ENCODE measurements around the gene GARNL3. TPM values are rescaled to one million over a fixed set of nuclear protein-coding genes. Genes with fewer than 3 reads are reported as not detected.
A peak's percentile ranks its signal among the peaks of the same experiment; 100 is the strongest.

Gene GARNL3
- total RNA-seq, 4 donors from 2014 or later, result 28.4 to 59.7 (median 39.1) TPM

GRCh38 chr9:127319366-127320114, 55.0 kb downstream of the GARNL3 start:
- Histone ChIP-seq H3K27ac (peak overlapping the region in 1 of 4 donors; percentile 10), H3K9me3 (no peaks in the 10 kb centered on the region), H3K4me3 (no peak overlapping the region), H3K36me3 (peaks cover 0 to 50% (median 0%) of the 10 kb centered on the region in 3 donors), H3K4me1 (peaks cover 0 to 6% (median 3%) of the 10 kb centered on the region in 4 donors), H3K27me3 (no peaks in the 10 kb centered on the region)
- TF ChIP-seq CTCF (IDR thresholded peaks at IDR 0.05), result no peak
- TF ChIP-seq EP300 (IDR thresholded peaks at IDR 0.05), result no peak
- TF ChIP-seq POLR2A (IDR thresholded peaks at IDR 0.05), result no peak
- 59 to 63% methylated on average over 2 of the region's 2 CpGs for WGBS, 2 donors
- DNase-seq (ENCODE audit: low spot score in 2 of 2), result no peak

DNA sequence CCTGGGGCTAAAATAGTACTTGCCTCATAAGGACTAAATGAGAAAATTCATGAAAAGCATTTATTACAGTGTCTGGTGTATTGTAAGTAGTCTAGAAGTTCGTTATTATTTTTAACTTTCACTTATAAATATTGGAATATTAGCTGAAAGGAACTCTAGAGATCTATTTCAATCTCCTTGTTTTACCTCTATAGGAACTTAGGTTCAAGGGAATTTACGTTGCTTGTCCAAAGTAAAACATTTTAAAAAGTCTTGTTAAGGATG, 55.5 kb downstream of the GARNL3 start:
- Histone ChIP-seq H3K9me3 (no peaks in the 10 kb centered on the region), H3K27ac (no peak overlapping the region), H3K4me1 (peaks cover 0 to 6% (median 3%) of the 10 kb centered on the region in 4 donors), H3K36me3 (peaks cover 0 to 48% (median 0%) of the 10 kb centered on the region in 3 donors), H3K27me3 (no peaks in the 10 kb centered on the region), H3K4me3 (no peak overlapping the region)
- 78% methylated on average over 2 of the region's 2 CpGs for WGBS, 2 donors
- DNase-seq (ENCODE audit: low spot score in 2 of 2), result no peak
- TF ChIP-seq POLR2A (IDR thresholded peaks at IDR 0.05) (no peak), EP300 (IDR thresholded peaks at IDR 0.05) (no peak), CTCF (IDR thresholded peaks at IDR 0.05) (no peak)

DNA sequence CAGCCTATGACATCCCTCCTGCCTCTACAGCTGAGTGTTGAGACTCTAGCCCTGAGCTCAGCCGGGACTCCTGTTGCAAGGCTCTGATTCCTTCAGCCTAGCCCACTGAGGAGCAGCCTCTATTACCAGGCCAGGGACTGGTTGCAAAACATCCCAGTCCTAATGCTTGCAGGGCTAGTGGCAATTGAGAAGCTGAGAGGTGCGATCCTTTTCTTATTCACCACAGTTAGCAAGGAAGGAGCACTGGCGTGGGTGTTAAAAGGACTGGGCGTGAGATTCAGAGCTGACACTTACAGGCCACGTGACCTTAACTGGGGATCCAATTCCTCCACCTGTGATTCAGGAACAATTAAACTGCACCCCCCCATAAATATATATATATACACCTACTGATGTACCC, 58.8 kb downstream of the GARNL3 start:
- H3K36me3 ChIP-seq, result peaks cover 0 to 47% (median 0%) of the 10 kb centered on the region in 3 donors
- 83 to 92% methylated on average over 5 of the region's 5 CpGs for WGBS, 2 donors
- H3K27ac ChIP-seq, result no peak overlapping the region
- DNase-seq (ENCODE audit: low spot score in 2 of 2), result no peak
- no peak for TF ChIP-seq POLR2A (IDR thresholded peaks at IDR 0.05)
- no peak for TF ChIP-seq EP300 (IDR thresholded peaks at IDR 0.05)
- no peak for TF ChIP-seq CTCF (IDR thresholded peaks at IDR 0.05)
- H3K9me3 ChIP-seq, result no peaks in the 10 kb centered on the region
- no peak overlapping the region for H3K4me3 ChIP-seq
- H3K4me1 ChIP-seq, result peaks cover 0 to 6% (median 3%) of the 10 kb centered on the region in 4 donors
- H3K27me3 ChIP-seq, result no peaks in the 10 kb centered on the region

DNA sequence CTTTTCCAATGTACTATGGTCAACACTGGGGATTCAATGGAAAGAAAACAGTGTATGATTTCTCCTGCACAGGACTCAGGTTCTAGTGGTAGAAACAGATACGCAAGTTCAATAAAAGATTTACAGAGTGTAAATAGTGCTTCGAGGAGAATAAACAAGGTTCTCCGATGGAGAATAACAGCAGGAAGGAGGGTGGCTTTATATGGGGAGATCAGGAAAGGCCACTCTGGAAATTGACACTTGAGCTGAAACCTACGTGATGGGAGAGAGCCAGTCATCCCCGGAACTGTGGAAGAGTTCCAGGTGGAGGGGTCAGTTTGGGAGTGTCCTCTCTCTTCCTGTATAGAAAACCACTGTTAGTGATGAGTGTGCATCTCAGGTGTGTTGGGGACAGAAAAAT, 65.9 kb downstream of the GARNL3 start:
- 82% methylated on average over 5 of the region's 5 CpGs for WGBS, 2 donors
- no peak overlapping the region for H3K27ac ChIP-seq
- peaks cover 0 to 26% (median 13%) of the 10 kb centered on the region in 4 donors for H3K4me1 ChIP-seq
- no peak overlapping the region for H3K4me3 ChIP-seq
- peaks cover 0 to 31% (median 0%) of the 10 kb centered on the region in 3 donors for H3K36me3 ChIP-seq
- no peaks in the 10 kb centered on the region for H3K27me3 ChIP-seq
- TF ChIP-seq EP300 (IDR thresholded peaks at IDR 0.05) (no peak), POLR2A (IDR thresholded peaks at IDR 0.05) (no peak), CTCF (IDR thresholded peaks at IDR 0.05) (no peak)
- no peak for DNase-seq (ENCODE audit: low spot score in 2 of 2)
- no peaks in the 10 kb centered on the region for H3K9me3 ChIP-seq

- Histone ChIP-seq H3K4me1 (peaks cover 0 to 53% (median 32%) of the 10 kb centered on the region in 4 donors), H3K4me3 (no peak overlapping the region), H3K36me3 (peaks cover 0 to 12% (median 0%) of the 10 kb centered on the region in 3 donors), H3K27me3 (no peaks in the 10 kb centered on the region), H3K27ac (peak overlapping the region; percentile 34 to 83 (median 60)), H3K9me3 (no peaks in the 10 kb centered on the region)
- peak in 1 of 2 donors; percentile 53 for DNase-seq (ENCODE audit: low spot score in 2 of 2)
- WGBS, 2 donors, result 37 to 54% methylated on average over 5 of the region's 5 CpGs
- TF ChIP-seq CTCF (IDR thresholded peaks at IDR 0.05), result peak in 1 of 5 experiments; percentile 14
- TF ChIP-seq EP300 (IDR thresholded peaks at IDR 0.05), result peak in 1 of 2 donors; percentile 81
- TF ChIP-seq POLR2A (IDR thresholded peaks at IDR 0.05), result no peak
These were observed 68.9 kb downstream of the GARNL3 start for GRCh38 chr9:127333221-127334064.
